ENCODE results near the gene OR4P4. TPM values are rescaled to one million over a fixed set of nuclear protein-coding genes. Genes with fewer than 3 reads are reported as not detected.

Gene OR4P4
- not detected for total RNA-seq
- not detected for polyA plus RNA-seq

GRCh38 chr11:55634813-55635212, at the start of gene OR4P4:
Gene OR4P4, plus strand, starts transcription at chr11:55635113.
- intact Hi-C loops (cut with DNase I), result no loop called here
- H3K4me3 ChIP-seq, result no peak within 1 kb of the TSS
- H3K27me3 ChIP-seq, result no peaks in the 10 kb centered on the region
- FAIRE-seq (no peak), ATAC-seq (no peak), DNase-seq (no peak)
- H3K36me3 ChIP-seq, result no peaks in the 10 kb centered on the region
- no peaks in the 10 kb centered on the region for H3K9me3 ChIP-seq
- no peak within 1 kb of the TSS for H3K27ac ChIP-seq
- 32 to 34% methylated on average over 3 of the region's 3 CpGs for WGBS, 2 donors
- no peaks in the 10 kb centered on the region for H3K4me1 ChIP-seq
- TF ChIP-seq, protein P1, sequence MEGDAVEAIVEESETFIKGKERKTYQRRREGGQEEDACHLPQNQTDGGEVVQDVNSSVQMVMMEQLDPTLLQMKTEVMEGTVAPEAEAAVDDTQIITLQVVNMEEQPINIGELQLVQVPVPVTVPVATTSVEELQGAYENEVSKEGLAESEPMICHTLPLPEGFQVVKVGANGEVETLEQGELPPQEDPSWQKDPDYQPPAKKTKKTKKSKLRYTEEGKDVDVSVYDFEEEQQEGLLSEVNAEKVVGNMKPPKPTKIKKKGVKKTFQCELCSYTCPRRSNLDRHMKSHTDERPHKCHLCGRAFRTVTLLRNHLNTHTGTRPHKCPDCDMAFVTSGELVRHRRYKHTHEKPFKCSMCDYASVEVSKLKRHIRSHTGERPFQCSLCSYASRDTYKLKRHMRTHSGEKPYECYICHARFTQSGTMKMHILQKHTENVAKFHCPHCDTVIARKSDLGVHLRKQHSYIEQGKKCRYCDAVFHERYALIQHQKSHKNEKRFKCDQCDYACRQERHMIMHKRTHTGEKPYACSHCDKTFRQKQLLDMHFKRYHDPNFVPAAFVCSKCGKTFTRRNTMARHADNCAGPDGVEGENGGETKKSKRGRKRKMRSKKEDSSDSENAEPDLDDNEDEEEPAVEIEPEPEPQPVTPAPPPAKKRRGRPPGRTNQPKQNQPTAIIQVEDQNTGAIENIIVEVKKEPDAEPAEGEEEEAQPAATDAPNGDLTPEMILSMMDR (IDR thresholded peaks at IDR 0.05), result no peak

GRCh38 chr11:55607545-55607944, 27.4 kb upstream of the OR4P4 start, which contains the start of gene OR4C11:
Gene OR4C11, minus strand, starts transcription at chr11:55607645. Its CDS starts 3,272 bp downstream, at chr11:55604373.
- ATAC-seq, result no peak
- no peaks in the 10 kb centered on the region for H3K4me1 ChIP-seq
- H3K27me3 ChIP-seq, result no peaks in the 10 kb centered on the region
- intact Hi-C loops (cut with DNase I), result no loop called here
- DNase-seq, result no peak
- no peak within 1 kb of the TSS for H3K27ac ChIP-seq
- WGBS, 2 donors, result 24 to 31% methylated on average over 2 of the region's 2 CpGs
- FAIRE-seq, result no peak
- TF ChIP-seq, protein P1 (IDR thresholded peaks at IDR 0.05), result no peak
- no peaks in the 10 kb centered on the region for H3K9me3 ChIP-seq
- no peak within 1 kb of the TSS for H3K4me3 ChIP-seq
- H3K36me3 ChIP-seq, result no peaks in the 10 kb centered on the region

GRCh38 chr11:55624531-55624930, 10.4 kb upstream of the OR4P4 start:
- Histone ChIP-seq H3K4me3 (no peak overlapping the region), H3K27ac (no peak overlapping the region), H3K4me1 (no peaks in the 10 kb centered on the region), H3K9me3 (no peaks in the 10 kb centered on the region), H3K36me3 (no peaks in the 10 kb centered on the region), H3K27me3 (no peaks in the 10 kb centered on the region)
- TF ChIP-seq, protein P1 (IDR thresholded peaks at IDR 0.05), result no peak
- no peak for ATAC-seq
- FAIRE-seq, result no peak
- intact Hi-C loops (cut with DNase I), result loop anchor here in 1 of 3 donors (10.0 kb wide), 1 partner anchor 110 kb away; no protein-coding TSS in a partner anchor
- DNase-seq, result no peak
- 59 to 81% methylated on average over 1 of the region's 1 CpG for WGBS, 2 donors

DNA sequence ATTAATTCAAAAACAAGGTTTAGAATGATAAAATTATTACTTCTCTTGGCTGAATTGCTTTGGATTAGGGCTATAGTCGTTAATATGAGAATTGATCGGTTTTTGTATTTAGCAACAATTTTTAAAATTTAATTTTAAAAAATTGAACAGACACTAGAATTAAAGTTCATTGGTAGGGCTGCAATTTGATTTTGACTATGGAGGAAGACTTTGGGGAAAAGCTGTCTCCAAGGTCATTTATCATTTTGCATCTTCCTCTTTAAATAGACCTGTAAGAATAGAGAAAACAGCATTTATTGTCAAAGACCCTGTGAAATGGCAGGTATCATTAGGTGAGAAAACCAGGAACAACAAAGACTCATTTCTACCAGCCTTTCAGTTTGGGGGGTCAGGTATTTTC, 13.1 kb downstream of the OR4P4 start, which contains the start of gene OR4S2:
TSS of gene OR4S2 (plus strand) at position 301 of the 400 bp plus-strand sequence. CDS start 2,577 bp downstream, outside the sequence.
- 44 to 65% methylated on average over 2 of the region's 2 CpGs for WGBS, 2 donors
- H3K9me3 ChIP-seq, result no peaks in the 10 kb centered on the region
- H3K4me3 ChIP-seq, result no peak within 1 kb of the TSS
- no peaks in the 10 kb centered on the region for H3K4me1 ChIP-seq
- FAIRE-seq, result no peak
- no peaks in the 10 kb centered on the region for H3K27me3 ChIP-seq
- TF ChIP-seq, protein P1 (IDR thresholded peaks at IDR 0.05), result no peak
- no peak for ATAC-seq
- intact Hi-C loops (cut with DNase I), result no loop called here
- no peak within 1 kb of the TSS for H3K27ac ChIP-seq
- DNase-seq, result no peak
- H3K36me3 ChIP-seq, result no peaks in the 10 kb centered on the region

DNA sequence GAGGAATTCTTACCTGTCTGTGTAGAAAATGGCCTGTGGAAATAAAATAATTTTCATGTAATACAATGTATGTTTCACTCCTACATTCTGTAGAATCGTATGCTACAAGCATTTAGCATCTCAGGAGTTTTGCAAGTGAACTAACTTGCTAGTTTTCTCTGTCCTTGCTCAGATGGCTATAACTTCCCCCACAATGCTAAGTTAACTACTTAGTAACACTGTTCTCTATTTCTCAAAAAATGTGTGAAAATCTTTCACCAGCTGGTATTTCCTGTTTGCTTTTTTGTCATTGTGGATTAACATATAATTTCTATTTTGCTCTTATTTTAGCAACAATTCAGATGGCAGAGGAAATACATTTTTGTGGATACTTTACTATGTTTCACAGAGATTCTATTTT, 17.6 kb downstream of the OR4P4 start:
- Histone ChIP-seq H3K4me1 (no peaks in the 10 kb centered on the region), H3K9me3 (no peaks in the 10 kb centered on the region), H3K27me3 (no peaks in the 10 kb centered on the region), H3K36me3 (no peaks in the 10 kb centered on the region), H3K4me3 (no peak overlapping the region), H3K27ac (no peak overlapping the region)
- ATAC-seq (no peak), FAIRE-seq (no peak), DNase-seq (no peak)
- TF ChIP-seq, protein P1 (IDR thresholded peaks at IDR 0.05), result no peak
- 24 to 39% methylated on average over 1 of the region's 1 CpG for WGBS, 2 donors
- intact Hi-C loops (cut with DNase I), result no loop called here
